SH-SY5Y (cell line): Measurements from ENCODE around the gene RBM4.

Experiments used
- GATA2 ChIP-seq: IDR thresholded peaks from 2 replicates; pipeline ENCODE4 v1.6.1; 2011; ENCODE audit warnings: mild to moderate bottlenecking, low read depth, low read length
- GATA3 ChIP-seq: IDR thresholded peaks from 2 replicates; pipeline ENCODE4 v1.6.1; 2011; ENCODE audit warnings: low read depth, mild to moderate bottlenecking, low read length, moderate library complexity

Gene RBM4

GRCh38 chr11:66607126-66607834 is 31.2 kb upstream of the RBM4 start:
- TF ChIP-seq GATA3, result no peak
- no peak for TF ChIP-seq GATA2

DNA sequence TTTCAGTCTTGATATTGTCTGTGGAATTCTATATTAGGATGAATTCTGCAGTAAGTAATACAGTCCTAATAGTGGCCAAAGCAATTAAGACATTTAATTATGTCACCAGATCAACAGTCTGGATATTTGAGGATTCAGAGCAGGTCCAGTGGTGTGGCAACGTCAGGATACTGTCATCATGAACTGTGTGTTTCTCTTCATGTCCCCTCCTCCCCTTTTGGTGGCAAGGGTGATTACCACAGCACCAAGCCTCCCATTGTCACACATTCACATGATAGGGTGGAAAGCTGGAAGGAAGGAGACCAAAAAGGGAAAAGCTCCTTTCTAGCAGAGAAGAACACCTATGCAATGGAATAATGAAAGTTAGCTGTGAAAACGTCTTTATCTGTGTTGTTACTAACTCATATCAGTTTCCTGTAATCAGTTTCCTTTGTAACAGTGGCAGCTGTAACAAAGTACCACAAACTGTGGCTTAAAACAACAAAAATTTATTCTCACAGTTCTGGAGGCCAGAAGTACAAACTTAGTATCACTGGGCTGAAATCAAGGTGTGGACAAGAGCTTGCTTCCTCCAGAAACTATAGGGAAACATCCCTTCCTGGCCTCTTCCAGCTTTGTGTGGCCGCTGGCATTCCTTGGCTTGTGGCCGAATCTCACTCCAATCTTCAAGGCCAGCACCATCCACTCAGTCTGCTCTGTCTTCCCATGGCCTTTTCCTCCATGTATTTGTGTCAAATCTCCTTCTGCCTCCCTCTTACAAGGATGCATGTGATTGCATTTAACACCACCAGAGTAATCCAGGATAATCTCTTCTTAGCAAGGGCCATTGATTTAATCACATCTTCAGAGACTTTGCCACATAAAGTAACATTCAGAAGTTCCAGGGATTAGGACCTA is 28.5 kb upstream of the RBM4 start:
- TF ChIP-seq GATA2 (no peak), GATA3 (no peak)

DNA sequence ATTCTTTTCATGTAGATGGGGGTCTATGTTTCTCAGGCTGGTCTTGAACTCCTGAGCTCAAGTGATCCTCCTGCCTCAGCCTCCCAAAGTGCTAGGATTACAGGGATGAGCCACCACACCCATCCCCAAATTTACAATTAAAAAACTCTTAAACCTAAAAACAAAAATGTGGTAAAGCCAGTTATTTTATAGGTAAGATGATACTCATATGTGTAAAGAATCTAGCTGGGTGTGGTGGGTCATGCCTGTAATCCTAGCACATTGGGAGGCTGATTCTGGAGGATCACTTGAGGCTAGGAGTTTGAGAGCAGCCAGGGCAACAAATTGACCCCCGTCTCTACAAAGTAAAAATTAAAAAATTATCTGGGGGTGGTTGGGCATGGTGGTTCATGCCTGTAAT is 26.0 kb upstream of the RBM4 start:
- TF ChIP-seq GATA3 (no peak), GATA2 (no peak)

GRCh38 chr11:66614073-66614472 is 24.4 kb upstream of the RBM4 start:
- no peak for TF ChIP-seq GATA3
- TF ChIP-seq GATA2, result no peak

DNA sequence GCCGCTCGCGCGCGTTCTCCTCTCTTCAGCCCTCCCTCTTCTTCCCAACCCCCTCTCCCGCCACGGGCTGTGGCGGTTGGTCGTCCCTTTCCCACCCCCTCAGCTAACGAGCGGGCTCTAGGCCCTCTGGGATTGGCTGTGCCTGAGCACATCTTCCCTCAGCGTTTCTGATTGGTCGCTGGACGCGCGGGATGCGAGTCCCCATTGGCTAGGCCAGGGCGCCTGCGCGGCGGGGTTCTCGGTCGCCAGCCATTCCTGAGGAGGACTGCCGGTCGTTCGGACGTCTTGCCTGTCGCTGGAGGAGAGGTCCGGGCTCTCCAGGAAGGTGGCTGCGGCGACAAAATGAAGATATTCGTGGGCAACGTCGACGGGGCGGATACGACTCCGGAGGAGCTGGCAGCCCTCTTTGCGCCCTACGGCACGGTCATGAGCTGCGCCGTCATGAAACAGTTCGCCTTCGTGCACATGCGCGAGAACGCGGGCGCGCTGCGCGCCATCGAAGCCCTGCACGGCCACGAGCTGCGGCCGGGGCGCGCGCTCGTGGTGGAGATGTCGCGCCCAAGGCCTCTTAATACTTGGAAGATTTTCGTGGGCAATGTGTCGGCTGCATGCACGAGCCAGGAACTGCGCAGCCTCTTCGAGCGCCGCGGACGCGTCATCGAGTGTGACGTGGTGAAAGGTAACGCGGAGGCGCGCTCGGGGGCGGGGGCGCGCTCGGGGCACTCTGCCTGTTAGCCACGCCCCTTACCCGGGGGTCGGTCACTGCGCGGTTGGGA is 21.9 kb upstream of the RBM4 start, which contains the start of gene RBM14:
TSS of gene RBM14 (plus strand) at position 252 of the 776 bp plus-strand sequence. CDS start at position 343, 91 bp downstream.
- no peak for TF ChIP-seq GATA3
- no peak for TF ChIP-seq GATA2

DNA sequence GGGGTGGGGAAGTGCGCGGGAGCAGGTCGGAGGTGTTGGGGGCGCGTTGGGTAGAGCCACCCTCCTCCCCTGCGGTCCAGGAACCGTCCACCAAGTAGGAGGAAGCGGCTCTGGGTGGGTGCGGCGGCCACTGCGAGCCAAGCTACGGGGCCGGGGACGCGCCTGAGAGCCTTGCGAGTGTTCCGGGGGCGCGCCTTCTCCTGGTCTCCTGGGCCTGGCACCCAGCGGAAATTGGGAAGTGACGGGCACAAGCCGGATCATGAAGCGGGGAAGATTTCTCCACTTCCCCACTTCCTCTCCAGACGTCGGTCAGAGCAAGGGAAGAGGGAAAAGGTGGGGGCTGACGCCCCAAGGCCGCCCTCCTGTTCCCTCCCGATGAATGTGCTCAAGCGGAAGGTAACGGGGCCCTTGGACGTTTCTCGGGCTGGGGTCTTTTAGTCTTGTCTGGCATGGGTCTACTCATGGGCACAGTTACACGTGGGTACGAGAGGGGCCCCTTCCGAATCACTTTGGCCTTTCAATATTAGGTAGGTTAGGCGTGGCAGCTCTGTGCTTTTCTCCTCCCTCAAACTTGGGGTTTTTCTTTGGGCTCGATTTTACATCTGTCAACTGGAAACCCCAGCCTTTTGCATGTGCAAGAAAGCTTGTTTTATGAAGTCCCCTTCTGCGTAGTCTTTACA is 21.2 kb upstream of the RBM4 start:
- TF ChIP-seq GATA2 (no peak), GATA3 (no peak)

GRCh38 chr11:66619080-66619554 is 19.4 kb upstream of the RBM4 start:
- TF ChIP-seq GATA3, result no peak
- TF ChIP-seq GATA2, result no peak

DNA sequence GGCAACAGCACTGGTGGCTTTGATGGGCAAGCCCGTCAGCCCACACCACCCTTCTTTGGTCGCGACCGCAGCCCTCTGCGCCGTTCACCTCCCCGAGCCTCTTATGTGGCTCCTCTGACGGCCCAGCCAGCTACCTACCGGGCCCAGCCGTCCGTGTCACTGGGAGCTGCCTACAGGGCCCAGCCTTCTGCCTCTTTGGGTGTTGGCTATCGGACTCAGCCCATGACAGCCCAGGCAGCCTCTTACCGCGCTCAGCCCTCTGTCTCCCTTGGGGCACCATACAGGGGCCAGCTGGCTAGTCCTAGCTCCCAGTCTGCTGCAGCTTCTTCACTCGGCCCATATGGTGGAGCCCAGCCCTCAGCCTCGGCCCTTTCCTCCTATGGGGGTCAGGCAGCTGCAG is 14.1 kb upstream of the RBM4 start:
- TF ChIP-seq GATA3, result no peak
- TF ChIP-seq GATA2, result no peak

- TF ChIP-seq GATA2 (no peak), GATA3 (no peak)
These were observed 13.3 kb upstream of the RBM4 start for GRCh38 chr11:66625041-66625751.

- TF ChIP-seq GATA2 (no peak), GATA3 (no peak)
These were observed 12.8 kb upstream of the RBM4 start for GRCh38 chr11:66625752-66626149.

DNA sequence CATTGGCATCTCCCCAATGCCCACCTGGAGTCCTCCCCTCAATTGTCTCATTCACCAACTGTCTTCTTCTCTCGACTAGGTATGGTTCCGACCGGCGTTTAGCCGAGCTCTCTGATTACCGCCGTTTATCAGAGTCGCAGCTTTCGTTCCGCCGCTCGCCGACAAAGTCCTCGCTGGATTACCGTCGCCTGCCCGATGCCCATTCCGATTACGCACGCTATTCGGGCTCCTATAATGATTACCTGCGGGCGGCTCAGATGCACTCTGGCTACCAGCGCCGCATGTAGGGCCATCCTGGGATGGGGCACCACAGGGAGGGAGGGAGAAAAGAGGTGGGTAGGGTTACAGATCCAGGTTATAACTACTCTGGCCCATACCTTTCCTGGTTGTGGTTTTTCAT is 12.1 kb upstream of the RBM4 start:
- TF ChIP-seq GATA3 (no peak), GATA2 (no peak)

DNA sequence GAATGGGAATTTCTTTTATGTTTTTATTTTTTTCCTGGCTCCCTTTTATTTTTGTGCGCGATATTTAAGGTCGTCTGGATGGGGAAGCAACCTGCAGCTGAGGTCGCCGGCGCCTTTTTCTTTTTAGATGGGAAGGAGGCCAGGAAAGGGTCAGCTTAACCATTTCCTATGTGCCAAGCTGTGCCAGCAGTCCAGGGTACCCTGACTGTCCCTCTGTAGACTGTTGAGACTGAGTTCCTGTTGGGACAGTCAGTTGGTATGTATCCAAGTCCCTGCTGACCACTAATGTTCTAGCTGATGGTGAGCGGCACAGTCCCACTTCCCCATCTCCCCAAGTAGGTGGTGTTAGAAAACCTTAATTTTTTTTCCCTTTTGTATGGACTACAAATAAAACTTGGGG is 11.6 kb upstream of the RBM4 start:
- TF ChIP-seq GATA3 (no peak), GATA2 (no peak)

DNA sequence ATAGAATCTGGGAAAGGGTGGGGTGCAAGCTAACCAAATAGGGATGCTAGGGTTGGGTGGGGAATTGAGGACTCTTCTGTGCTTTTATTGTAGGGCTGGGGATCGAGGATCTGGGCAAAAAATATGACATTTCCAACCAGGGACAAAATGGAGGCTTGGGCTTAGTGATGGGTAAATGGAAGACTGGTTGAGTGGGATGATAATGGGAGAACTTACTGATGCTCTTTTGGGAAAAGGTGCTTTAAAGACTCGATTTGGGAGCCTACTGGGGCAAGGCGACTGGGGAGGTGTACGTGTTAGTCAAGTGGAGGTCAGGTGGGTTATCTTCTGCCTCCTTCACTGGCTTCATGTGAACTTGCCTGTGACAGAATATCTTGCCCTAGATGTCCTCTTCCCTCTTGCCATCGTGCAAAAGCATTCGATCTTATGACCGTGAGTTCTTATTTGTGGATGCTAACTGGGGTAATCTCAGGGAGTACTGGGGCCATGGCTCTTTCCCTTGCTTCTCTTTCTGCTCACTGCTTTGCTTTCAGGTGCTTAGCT is 10.4 kb upstream of the RBM4 start:
- TF ChIP-seq GATA3, result no peak
- TF ChIP-seq GATA2, result no peak
